B cell (primary cell): ENCODE data around the gene ARHGEF3.

Experiments
- CTCF ChIP-seq: fragments of 200-600 bp; IDR thresholded peaks from one replicate; pipeline ENCODE4 v1.8.0; 2022; ENCODE audit warnings: antibody characterized with exemption, mild to moderate bottlenecking
- EZH2 ChIP-seq: IDR thresholded peaks from 2 replicates; pipeline ENCODE4 v1.6.1; 2012; ENCODE audit warnings: borderline replicate concordance, low read depth, mild to moderate bottlenecking, moderate library complexity, low read length; ENCODE audit not compliant: insufficient read depth, poor library complexity, severe bottlenecking

- no peak for TF ChIP-seq CTCF
- no peak for TF ChIP-seq EZH2
Observed at GRCh38 chr3:56689303-56689702, 112.4 kb downstream of the ARHGEF3 start.
